ENCODE data around the gene RPL12.

RPL12 gene

DNA sequence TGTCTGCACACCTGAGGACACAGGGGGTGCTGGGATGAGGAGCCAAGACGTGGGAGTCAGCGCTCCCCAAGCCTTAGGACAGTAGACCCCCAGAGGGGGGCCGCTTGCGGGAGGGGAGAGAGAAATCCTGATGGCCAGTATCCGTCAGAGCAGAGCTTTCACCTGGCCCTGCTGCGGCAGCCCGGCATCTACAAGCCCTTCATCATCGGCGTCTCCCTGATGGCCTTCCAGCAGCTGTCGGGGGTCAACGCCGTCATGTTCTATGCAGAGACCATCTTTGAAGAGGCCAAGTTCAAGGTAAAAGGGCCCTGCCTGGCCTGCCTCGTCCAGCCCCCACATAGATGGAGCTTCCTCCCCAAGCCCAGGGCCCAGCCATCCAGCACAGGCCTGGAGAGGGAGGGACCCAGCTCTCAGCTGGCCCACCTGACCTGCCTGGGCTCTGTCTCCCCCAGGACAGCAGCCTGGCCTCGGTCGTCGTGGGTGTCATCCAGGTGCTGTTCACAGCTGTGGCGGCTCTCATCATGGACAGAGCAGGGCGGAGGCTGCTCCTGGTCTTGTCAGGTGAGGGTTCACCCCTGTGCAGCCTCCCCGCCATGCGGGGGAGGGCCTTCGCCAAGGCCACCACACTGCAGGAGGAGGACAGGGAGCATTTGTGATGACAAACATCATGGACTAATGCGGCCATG lies 47.6 kb downstream of the RPL12 start:
- DNase-seq, result no peak

GRCh38 chr9:127402401-127403090 lies 48.7 kb downstream of the RPL12 start:
- DNase-seq, result no peak

GRCh38 chr9:127399736-127400269 lies 51.4 kb downstream of the RPL12 start:
- DNase-seq, result no peak

DNA sequence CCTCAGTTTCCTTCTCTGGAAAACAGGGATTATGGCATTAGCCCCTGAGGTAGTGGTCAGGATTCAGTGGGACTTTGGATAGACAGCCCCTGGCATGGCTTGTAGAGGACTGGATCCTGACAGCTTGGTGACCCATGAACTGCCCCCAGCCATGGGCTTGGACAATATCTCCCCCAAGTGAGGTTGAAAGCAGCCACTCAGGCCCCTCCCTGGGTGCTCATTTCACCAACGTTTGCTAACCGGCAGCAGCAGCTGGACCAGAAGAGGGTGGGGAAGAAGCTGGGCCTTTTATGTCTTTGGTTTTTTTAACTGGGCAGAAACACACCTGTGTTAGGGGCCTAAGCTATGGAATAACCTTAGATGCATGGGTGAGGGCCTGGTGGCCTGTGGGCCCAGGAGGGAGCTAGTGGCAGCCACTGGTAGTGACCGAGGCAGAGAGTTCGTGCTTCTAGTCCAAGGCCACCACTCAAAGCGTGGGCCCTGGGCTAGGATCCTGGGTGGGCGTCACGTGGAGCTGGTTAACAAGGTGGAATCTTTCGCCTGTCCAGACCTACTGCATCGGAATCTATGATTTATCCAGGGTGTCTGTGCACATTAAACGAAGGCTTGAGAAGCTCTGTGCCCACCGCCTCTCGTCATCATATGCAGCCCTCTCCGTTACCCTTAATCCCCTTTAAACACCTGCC lies 52.3 kb downstream of the RPL12 start:
- no peak for DNase-seq

DNA sequence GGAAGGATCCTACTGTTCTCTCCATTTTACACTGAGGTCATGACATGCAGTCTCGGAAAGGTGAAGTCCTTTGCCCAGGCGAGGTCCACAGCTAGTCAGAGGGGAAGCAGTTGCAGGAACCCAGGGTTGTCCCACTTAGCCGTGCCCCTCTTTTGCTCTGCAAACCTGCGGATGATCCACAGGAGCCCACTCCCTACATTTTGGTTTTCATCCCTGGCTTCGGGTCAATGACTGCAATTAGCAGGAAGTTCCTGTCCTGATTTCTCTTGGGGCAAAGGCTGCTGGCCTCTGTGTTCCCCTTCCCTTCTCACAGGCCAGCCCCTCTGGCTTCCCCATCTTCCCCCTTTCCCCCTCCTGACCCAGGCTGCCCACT lies 52.9 kb downstream of the RPL12 start:
- no peak for DNase-seq
